Loucy (cell line): ENCODE data around the gene PLPP3.

Source experiments
- H2AFZ ChIP-seq: fragments of 200-600 bp; sonication (generic); 2 replicates; pipeline ENCODE4 v1.6.0; 2016; ENCODE audit warnings: antibody characterized with exemption, mild to moderate bottlenecking, low read length, moderate library complexity
- H3F3A ChIP-seq: fragments of 200-600 bp; 2 replicates; pipeline ENCODE4 v1.6.0; 2016; ENCODE audit warnings: antibody characterized with exemption, low read depth, mild to moderate bottlenecking
- H3K27me3 ChIP-seq: fragments of 200-600 bp; sonication (generic); 2 replicates; pipeline ENCODE4 v1.6.1; 2014; ENCODE audit warnings: low read length, mild to moderate bottlenecking; ENCODE audit not compliant: insufficient read depth, poor library complexity, severe bottlenecking
- H3K36me3 ChIP-seq: fragments of 200-600 bp; sonication (generic); 2 replicates; pipeline ENCODE4 v1.6.1; 2016; ENCODE audit warnings: low read length; ENCODE audit not compliant: insufficient read depth
- H3K4me1 ChIP-seq: fragments of 200-600 bp; sonication (generic); 2 replicates; pipeline ENCODE4 v1.5.1; 2014; ENCODE audit warnings: low read length, mild to moderate bottlenecking; ENCODE audit not compliant: insufficient read depth, poor library complexity, severe bottlenecking
- H3K4me2 ChIP-seq: fragments of 200-600 bp; sonication (generic); 2 replicates; pipeline ENCODE4 v1.6.0; 2014; ENCODE audit warnings: antibody characterized with exemption, low read length, low read depth, mild to moderate bottlenecking; ENCODE audit not compliant: poor library complexity, severe bottlenecking
- H3K4me3 ChIP-seq: fragments of 200-600 bp; sonication (generic); 2 replicates; pipeline ENCODE4 v1.5.1; 2014; ENCODE audit warnings: low read length, mild to moderate bottlenecking, mixed read lengths; ENCODE audit not compliant: poor library complexity, severe bottlenecking
- H3K79me2 ChIP-seq: fragments of 200-600 bp; sonication (generic); 2 replicates; pipeline ENCODE4 v1.6.1; 2014; ENCODE audit warnings: low read length; ENCODE audit not compliant: insufficient read depth
- H3K9ac ChIP-seq: fragments of 200-600 bp; sonication (generic); 2 replicates; pipeline ENCODE4 v1.6.0; 2014; ENCODE audit warnings: mild to moderate bottlenecking, low read depth, low read length, moderate library complexity; ENCODE audit not compliant: poor library complexity, severe bottlenecking
- H3K9me2 ChIP-seq: fragments of 200-600 bp; sonication (generic); replicated peaks from 2 replicates; pipeline ENCODE4 v1.6.1; 2016; ENCODE audit warnings: low read depth, low read length, mixed read lengths
- H3K9me3 ChIP-seq: fragments of 200-600 bp; sonication (generic); 2 replicates; pipeline ENCODE4 v1.6.1; 2014; ENCODE audit warnings: mild to moderate bottlenecking, antibody characterized with exemption, low read length, low read depth; ENCODE audit not compliant: insufficient read depth
- H4K20me1 ChIP-seq: fragments of 200-600 bp; sonication (generic); 2 replicates; pipeline ENCODE4 v1.6.0; 2014; ENCODE audit warnings: antibody characterized with exemption, low read length, mild to moderate bottlenecking; ENCODE audit not compliant: insufficient read depth, poor library complexity, severe bottlenecking
- CTCF ChIP-seq: fragments of 200-600 bp; sonication (generic); conservative IDR thresholded peaks from 2 replicates; pipeline ENCODE4 v1.5.1; 2014; ENCODE audit warnings: mild to moderate bottlenecking, antibody characterized with exemption, low read length
- EZH2phosphoT487 ChIP-seq: fragments of 200-600 bp; IDR thresholded peaks from 2 replicates; pipeline ENCODE4 v1.6.1; 2018; ENCODE audit warnings: antibody characterized with exemption, mild to moderate bottlenecking, moderate library complexity, borderline replicate concordance

PLPP3 gene

GRCh38 chr1:56450004-56450666 lies 129.2 kb downstream of the PLPP3 start:
- H3K79me2 ChIP-seq: no peaks in the 10 kb centered on the region

GRCh38 chr1:56448529-56449300 lies 130.6 kb downstream of the PLPP3 start:
- no peaks in the 10 kb centered on the region for H3K79me2 ChIP-seq
- H3K9ac ChIP-seq: no peak overlapping the region
- no peaks in the 10 kb centered on the region for H3F3A ChIP-seq
- no peaks in the 10 kb centered on the region for H3K4me1 ChIP-seq
- H4K20me1 ChIP-seq: no peaks in the 10 kb centered on the region
- H3K36me3 ChIP-seq: no peaks in the 10 kb centered on the region
- no peak overlapping the region for H2AFZ ChIP-seq
- H3K4me2 ChIP-seq: no peak overlapping the region
- 0 out of 2 replicates have a peak, but pooled peaks cover 4% of the 10 kb centered on the region for H3K9me3 ChIP-seq
- H3K4me3 ChIP-seq: no peak overlapping the region
- TF ChIP-seq EZH2phosphoT487 (no peak), CTCF (no peak)
- no peaks in the 10 kb centered on the region for H3K9me2 ChIP-seq
- no peaks in the 10 kb centered on the region for H3K27me3 ChIP-seq

More at GRCh38 chr1:56450004-56450666, 129.2 kb downstream of the PLPP3 start:
- H4K20me1 ChIP-seq: no peaks in the 10 kb centered on the region
- no peak for TF ChIP-seq CTCF
- no peak for TF ChIP-seq EZH2phosphoT487
- H3K9me3 ChIP-seq: 0 out of 2 replicates have a peak, but pooled peaks cover 4% of the 10 kb centered on the region
- no peak overlapping the region for H2AFZ ChIP-seq
- H3F3A ChIP-seq: no peaks in the 10 kb centered on the region
- no peak overlapping the region for H3K4me2 ChIP-seq
- H3K9ac ChIP-seq: no peak overlapping the region
- H3K4me3 ChIP-seq: no peak overlapping the region
- no peaks in the 10 kb centered on the region for H3K9me2 ChIP-seq
- no peaks in the 10 kb centered on the region for H3K4me1 ChIP-seq
- H3K36me3 ChIP-seq: no peaks in the 10 kb centered on the region
- H3K27me3 ChIP-seq: no peaks in the 10 kb centered on the region

GRCh38 chr1:56447823-56448222 lies 131.5 kb downstream of the PLPP3 start:
- H2AFZ ChIP-seq: no peak overlapping the region
- no peaks in the 10 kb centered on the region for H3K27me3 ChIP-seq
- no peak overlapping the region for H3K9ac ChIP-seq
- H3K4me3 ChIP-seq: no peak overlapping the region
- H3K9me2 ChIP-seq: no peaks in the 10 kb centered on the region
- no peaks in the 10 kb centered on the region for H4K20me1 ChIP-seq
- H3K4me2 ChIP-seq: no peak overlapping the region
- H3K4me1 ChIP-seq: no peaks in the 10 kb centered on the region
- H3F3A ChIP-seq: no peaks in the 10 kb centered on the region
- no peaks in the 10 kb centered on the region for H3K36me3 ChIP-seq
- no peaks in the 10 kb centered on the region for H3K79me2 ChIP-seq
- 0 out of 2 replicates have a peak, but pooled peaks cover 4% of the 10 kb centered on the region for H3K9me3 ChIP-seq
- TF ChIP-seq EZH2phosphoT487 (no peak), CTCF (no peak)
